GM12878 (cell line): ENCODE measurements around the gene NRDE2. TPM values are rescaled to one million over a fixed set of nuclear protein-coding genes. Genes with fewer than 3 reads are reported as not detected.

Experiments
- ATAC-seq: fragments of 200-7000 bp; cut with Tn5 transposase; 3 replicates; pipeline ENCODE4 v1.9.1; 2020; ENCODE audit warnings: mild to moderate bottlenecking, moderate library complexity
- BruUV-seq: library from RNA; stranded (reverse); fragments of 400-500 nt; replicated peaks from 2 replicates; lab custom pipeline; 2021; lab: Mats Ljungman, UMichigan
- CTCF ChIA-PET: fragments of 300-600 bp; sonication (Branson Sonifier 250); formaldehyde crosslinking; extraction: SDS; loops from one replicate; lab custom pipeline; 2021; ENCODE audit warnings: inconsistent platforms; lab: Yijun Ruan, JAX
- POLR2A ChIA-PET: fragments of 350-600 bp; formaldehyde crosslinking; extraction: SDS; loops from one replicate; lab custom pipeline; 2021; ENCODE audit warnings: inconsistent platforms; lab: Charles Lee
- RAD21 ChIA-PET: fragments of 300-600 bp; sonication (Branson Sonifier 250); formaldehyde crosslinking; loops from one replicate; lab custom pipeline; 2023; ENCODE audit warnings: antibody characterized with exemption; ENCODE audit not compliant: unreplicated experiment; lab: Charles Lee
- SMC1A ChIA-PET: fragments of 300-600 bp; sonication (Branson Sonifier 250); formaldehyde crosslinking; loops from one replicate; lab custom pipeline; 2023; ENCODE audit not compliant: unreplicated experiment, uncharacterized antibody; lab: Charles Lee
- DNase-seq: peaks from one replicate; pipeline ENCODE4 v3.0.0-alpha.2; 2011; ENCODE audit warnings: low read depth, low spot score
- FAIRE-seq: peaks from 3 replicates; lab custom pipeline; 2011; peaks lifted over from hg19 to GRCh38; lab: Jason Lieb, UNC
- H2AFZ ChIP-seq: 2 replicates; pipeline ENCODE4 v1.6.0; 2011; ENCODE audit warnings: low read depth, low read length, control low read depth; ENCODE audit not compliant: control insufficient read depth
- H3K27ac ChIP-seq: 2 replicates; pipeline ENCODE4 v1.5.1; 2011; ENCODE audit warnings: control low read depth; ENCODE audit not compliant: control insufficient read depth, insufficient read depth
- H3K27me3 ChIP-seq, 2 experiments: replicated peaks in 1 of 2; 2 replicates each; pipeline versions ENCODE4 v1.6.0 to v1.6.1; 2011; ENCODE audit warnings: low read length in 1 of 2; ENCODE audit not compliant: control insufficient read depth in 2 of 2, insufficient read depth in 2 of 2
- H3K36me3 ChIP-seq, 2 experiments: 2 replicates each; pipeline ENCODE4 v1.5.1; 2011; ENCODE audit warnings: low read length in 1 of 2; ENCODE audit not compliant: control insufficient read depth in 2 of 2, insufficient read depth in 2 of 2
- H3K4me1 ChIP-seq: 2 replicates; pipeline ENCODE4 v1.6.1; 2011; ENCODE audit warnings: mild to moderate bottlenecking, low read length, moderate library complexity, mixed read lengths; ENCODE audit not compliant: control insufficient read depth, insufficient read depth
- H3K4me2 ChIP-seq: 2 replicates; pipeline ENCODE4 v1.6.0; 2011; ENCODE audit warnings: control low read depth; ENCODE audit not compliant: control insufficient read depth, insufficient read depth
- H3K4me3 ChIP-seq: fragments of 200-600 bp; sonication (generic); 2 replicates; pipeline ENCODE4 v1.5.1; 2016
- H3K79me2 ChIP-seq: 2 replicates; pipeline ENCODE4 v1.6.0; 2011; ENCODE audit warnings: low read length; ENCODE audit not compliant: control insufficient read depth, insufficient read depth
- H3K9ac ChIP-seq: 2 replicates; pipeline ENCODE4 v1.8.0; 2011; ENCODE audit warnings: low read length, control low read depth, mixed read lengths; ENCODE audit not compliant: control insufficient read depth, insufficient read depth
- H3K9me3 ChIP-seq: replicated peaks from 3 replicates; pipeline ENCODE4 v1.5.1; 2011; ENCODE audit warnings: mild to moderate bottlenecking, low read length; ENCODE audit not compliant: control insufficient read depth, insufficient read depth
- H4K20me1 ChIP-seq: 2 replicates; pipeline ENCODE4 v1.6.0; 2011; ENCODE audit not compliant: control insufficient read depth, insufficient read depth
- CREM ChIP-seq: IDR thresholded peaks from 2 replicates; pipeline ENCODE4 v1.6.1; 2014; ENCODE audit warnings: antibody characterized with exemption, low read depth
- ESRRA ChIP-seq: IDR thresholded peaks from 2 replicates; pipeline ENCODE4 v1.6.1; 2012; ENCODE audit warnings: mild to moderate bottlenecking, low read length, improper control_type of control experiment
- MAX ChIP-seq: IDR thresholded peaks from 2 replicates; pipeline ENCODE4 v1.6.1; 2012; ENCODE audit warnings: low read depth, low read length, improper control_type of control experiment
- NFIC ChIP-seq: IDR thresholded peaks from 2 replicates; pipeline ENCODE4 v1.6.1; 2012; ENCODE audit warnings: low read depth, mild to moderate bottlenecking, inconsistent platforms, low read length, moderate library complexity
- NFXL1 ChIP-seq: fragments of 450-650 bp; IDR thresholded peaks from 2 replicates; pipeline ENCODE4 v1.6.1; 2017; ENCODE audit warnings: antibody characterized with exemption, mild to moderate bottlenecking, borderline replicate concordance
- NKRF ChIP-seq: fragments of 450-650 bp; conservative IDR thresholded peaks from 2 replicates; pipeline ENCODE4 v1.6.1; 2017; ENCODE audit warnings: mild to moderate bottlenecking, moderate library complexity
- PML ChIP-seq: IDR thresholded peaks from 2 replicates; pipeline ENCODE4 v1.6.1; 2012; ENCODE audit warnings: low read length, inconsistent platforms
- POLR2A ChIP-seq: IDR thresholded peaks from 2 replicates; pipeline ENCODE4 v1.6.1; 2011; ENCODE audit warnings: low read depth, mild to moderate bottlenecking, low read length
- RB1 ChIP-seq: fragments of 450-650 bp; formaldehyde crosslinking; IDR thresholded peaks from 2 replicates; pipeline ENCODE4 v1.6.1; 2017; ENCODE audit warnings: mild to moderate bottlenecking, borderline replicate concordance
- RELB ChIP-seq: fragments of 450-650 bp; IDR thresholded peaks from 2 replicates; pipeline ENCODE4 v1.6.1; 2017; ENCODE audit warnings: low read depth, mild to moderate bottlenecking, moderate library complexity
- SP1 ChIP-seq: IDR thresholded peaks from one replicate; pipeline ENCODE4 v1.6.1; 2011; ENCODE audit warnings: low read depth, low read length
- STAT3 ChIP-seq: IDR thresholded peaks from 2 replicates; pipeline ENCODE4 v1.6.1; 2011; ENCODE audit warnings: low read depth, low read length, improper control_type of control experiment
- TCF7 ChIP-seq: IDR thresholded peaks from 2 replicates; pipeline ENCODE4 v1.6.1; 2014; ENCODE audit warnings: antibody characterized with exemption, borderline replicate concordance
- YBX1 ChIP-seq: fragments of 450-650 bp; IDR thresholded peaks from 2 replicates; pipeline ENCODE4 v1.6.1; 2016; ENCODE audit warnings: antibody characterized with exemption
- ZBED1 ChIP-seq: IDR thresholded peaks from 2 replicates; pipeline ENCODE4 v1.6.1; 2016; ENCODE audit warnings: borderline replicate concordance
- ZNF217 ChIP-seq: fragments of 450-650 bp; IDR thresholded peaks from 2 replicates; pipeline ENCODE4 v1.6.1; 2017; ENCODE audit warnings: antibody characterized with exemption, mild to moderate bottlenecking
- WGBS: methylation state at CpG from one replicate; pipeline ENCODE4 v1.1.6; 2016; ENCODE audit warnings: low lambda C conversion rate; ENCODE audit not compliant: insufficient replicate concordance, insufficient coverage; ENCODE audit errors: missing lambda C conversion rate; 5-methylcytosine and 5-hydroxymethylcytosine counted together
- in situ Hi-C: fragments of 300-500 bp; cut with MboI; formaldehyde crosslinking; loops from 9 replicates; pipeline ENCODE4 v1.14.3; 2018; ENCODE audit warnings: mixed read lengths
- intact Hi-C: fragments of 100-400 bp; cut with micrococcal nuclease; formaldehyde crosslinking; loops from one replicate; pipeline ENCODE4 v1.14.2; 2022; ENCODE audit not compliant: unreplicated experiment
- polyA plus RNA-seq, 11 experiments: library from polyadenylated mRNA; depleted of rRNA in 4 of 11; unstranded in 6 of 11; stranded (reverse) in 5 of 11; fragments of >200 nt; fragmentation: Nextera tagmentation in 4 of 11; fragmentation: Illumina TruSeq in 1 of 11; extraction: Ambion mirVana in 4 of 11; extraction: Trizol in 1 of 11; gene quantifications; 1 replicate in 1 of 11; 2 replicates in 10 of 11; pipeline versions ENCODE4 v1.2.1 to v1.2.3, GENCODE V29; 2011 to 2016; ENCODE audit warnings: inconsistent platforms in 2 of 11, missing spikeins in 2 of 11, low read depth in 1 of 11
- total RNA-seq, 4 experiments: library from RNA; depleted of rRNA in 3 of 4; stranded (reverse); fragments of >200 nt in 3 of 4; fragmentation: Illumina TruSeq in 1 of 4; extraction: Trizol in 1 of 4; gene quantifications; 2 replicates each; pipeline versions ENCODE4 v1.2.1 to v1.2.3, GENCODE V29; 2013 to 2021
- TF ChIP-seq, protein P1 (sequence below): IDR thresholded peaks from 2 replicates; pipeline ENCODE4 v1.6.1; 2012; ENCODE audit warnings: improper control_type of control experiment, low read depth, low read length; ENCODE audit not compliant: insufficient replicate concordance

Gene NRDE2
- total and polyA plus RNA-seq, 10 of the 15 experiments (the other 5 are each of a cell fraction or from before 2014, with no cell fraction given): 8.3 to 21.0 (median 13.8) TPM

DNA sequence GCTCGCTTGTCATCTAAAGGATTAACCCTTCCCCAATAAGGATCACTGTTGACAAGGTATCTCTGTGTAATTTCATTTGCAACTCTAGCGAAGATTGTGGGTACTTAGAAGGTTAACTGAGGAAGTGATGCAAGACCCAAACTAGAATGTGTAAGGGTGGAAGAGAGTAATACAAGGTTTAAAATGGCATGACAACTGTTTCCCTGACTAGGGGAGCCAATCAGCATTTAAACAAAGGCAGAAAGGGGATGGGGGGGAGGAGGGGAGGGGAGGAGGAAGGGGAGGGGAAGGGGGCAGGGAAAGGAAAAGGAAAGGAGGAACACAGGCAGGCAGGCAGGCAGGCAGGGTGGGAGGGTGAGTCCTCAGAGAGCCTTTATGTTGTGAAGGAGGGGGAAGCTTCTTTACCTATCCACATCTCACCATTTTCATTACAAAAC lies 31.1 kb downstream of the NRDE2 start (continued):
- TF ChIP-seq NFIC: no peak
- TF ChIP-seq, all 136 proteins: peak for 0

- TF ChIP-seq ZBED1 (no peak), SP1 (no peak), YBX1 (no peak), PML (no peak), NKRF (no peak), MAX (no peak), ESRRA (no peak), TCF7 (no peak), CREM (no peak), RB1 (no peak), ZNF217 (no peak), NFXL1 (no peak), STAT3 (no peak), RELB (no peak), POLR2A (no peak)
- TF ChIP-seq, protein P1, sequence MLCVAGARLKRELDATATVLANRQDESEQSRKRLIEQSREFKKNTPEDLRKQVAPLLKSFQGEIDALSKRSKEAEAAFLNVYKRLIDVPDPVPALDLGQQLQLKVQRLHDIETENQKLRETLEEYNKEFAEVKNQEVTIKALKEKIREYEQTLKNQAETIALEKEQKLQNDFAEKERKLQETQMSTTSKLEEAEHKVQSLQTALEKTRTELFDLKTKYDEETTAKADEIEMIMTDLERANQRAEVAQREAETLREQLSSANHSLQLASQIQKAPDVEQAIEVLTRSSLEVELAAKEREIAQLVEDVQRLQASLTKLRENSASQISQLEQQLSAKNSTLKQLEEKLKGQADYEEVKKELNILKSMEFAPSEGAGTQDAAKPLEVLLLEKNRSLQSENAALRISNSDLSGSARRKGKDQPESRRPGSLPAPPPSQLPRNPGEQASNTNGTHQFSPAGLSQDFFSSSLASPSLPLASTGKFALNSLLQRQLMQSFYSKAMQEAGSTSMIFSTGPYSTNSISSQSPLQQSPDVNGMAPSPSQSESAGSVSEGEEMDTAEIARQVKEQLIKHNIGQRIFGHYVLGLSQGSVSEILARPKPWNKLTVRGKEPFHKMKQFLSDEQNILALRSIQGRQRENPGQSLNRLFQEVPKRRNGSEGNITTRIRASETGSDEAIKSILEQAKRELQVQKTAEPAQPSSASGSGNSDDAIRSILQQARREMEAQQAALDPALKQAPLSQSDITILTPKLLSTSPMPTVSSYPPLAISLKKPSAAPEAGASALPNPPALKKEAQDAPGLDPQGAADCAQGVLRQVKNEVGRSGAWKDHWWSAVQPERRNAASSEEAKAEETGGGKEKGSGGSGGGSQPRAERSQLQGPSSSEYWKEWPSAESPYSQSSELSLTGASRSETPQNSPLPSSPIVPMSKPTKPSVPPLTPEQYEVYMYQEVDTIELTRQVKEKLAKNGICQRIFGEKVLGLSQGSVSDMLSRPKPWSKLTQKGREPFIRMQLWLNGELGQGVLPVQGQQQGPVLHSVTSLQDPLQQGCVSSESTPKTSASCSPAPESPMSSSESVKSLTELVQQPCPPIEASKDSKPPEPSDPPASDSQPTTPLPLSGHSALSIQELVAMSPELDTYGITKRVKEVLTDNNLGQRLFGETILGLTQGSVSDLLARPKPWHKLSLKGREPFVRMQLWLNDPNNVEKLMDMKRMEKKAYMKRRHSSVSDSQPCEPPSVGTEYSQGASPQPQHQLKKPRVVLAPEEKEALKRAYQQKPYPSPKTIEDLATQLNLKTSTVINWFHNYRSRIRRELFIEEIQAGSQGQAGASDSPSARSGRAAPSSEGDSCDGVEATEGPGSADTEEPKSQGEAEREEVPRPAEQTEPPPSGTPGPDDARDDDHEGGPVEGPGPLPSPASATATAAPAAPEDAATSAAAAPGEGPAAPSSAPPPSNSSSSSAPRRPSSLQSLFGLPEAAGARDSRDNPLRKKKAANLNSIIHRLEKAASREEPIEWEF: no peak
- DNase-seq (no peak), FAIRE-seq (no peak), ATAC-seq (no peak)
- Histone ChIP-seq H3K9ac (no peak overlapping the region), H3K79me2 (no peaks in the 10 kb centered on the region), H3K4me2 (no peak overlapping the region), H3K4me3 (no peak overlapping the region), H3K27me3 (no peaks in the 10 kb centered on the region), H3K27ac (no peak overlapping the region), H3K9me3 (no peaks in the 10 kb centered on the region), H3K4me1 (no peaks in the 10 kb centered on the region), H2AFZ (no peak overlapping the region), H4K20me1 (no peaks in the 10 kb centered on the region), H3K36me3 (peaks cover 3 to 15% of the 10 kb centered on the region in 2 experiments)
- no TSS peak for BruUV-seq
- ChIA-PET CTCF (interaction anchor here (1.2 kb wide), 1 partner anchor 11 kb away, joined by 3 read pairs; no protein-coding TSS in a partner anchor), SMC1A (no interaction called here), RAD21 (no interaction called here), POLR2A (no interaction called here)
- in situ Hi-C loops (no loop called here), intact Hi-C loops (no loop called here)
- 83% methylated on average over 7 of the region's 7 CpGs for WGBS
Observed at GRCh38 chr14:90299408-90299807, 32.3 kb downstream of the NRDE2 start.
